HG03097 (cell line): ENCODE measurements around the gene GOLGA6C.
"Not testable (repeated sequence)": the region's sequence is repeated elsewhere in the genome, so short reads cannot be mapped to it uniquely, and the experiment has no call there.

Experiments used
- ATAC-seq: cut with Tn5 transposase; IDR thresholded peaks from one replicate; pipeline ENCODE4 v1.9.1; 2021; ENCODE audit not compliant: unreplicated experiment, low FRiP score

The GOLGA6C gene, protein sequence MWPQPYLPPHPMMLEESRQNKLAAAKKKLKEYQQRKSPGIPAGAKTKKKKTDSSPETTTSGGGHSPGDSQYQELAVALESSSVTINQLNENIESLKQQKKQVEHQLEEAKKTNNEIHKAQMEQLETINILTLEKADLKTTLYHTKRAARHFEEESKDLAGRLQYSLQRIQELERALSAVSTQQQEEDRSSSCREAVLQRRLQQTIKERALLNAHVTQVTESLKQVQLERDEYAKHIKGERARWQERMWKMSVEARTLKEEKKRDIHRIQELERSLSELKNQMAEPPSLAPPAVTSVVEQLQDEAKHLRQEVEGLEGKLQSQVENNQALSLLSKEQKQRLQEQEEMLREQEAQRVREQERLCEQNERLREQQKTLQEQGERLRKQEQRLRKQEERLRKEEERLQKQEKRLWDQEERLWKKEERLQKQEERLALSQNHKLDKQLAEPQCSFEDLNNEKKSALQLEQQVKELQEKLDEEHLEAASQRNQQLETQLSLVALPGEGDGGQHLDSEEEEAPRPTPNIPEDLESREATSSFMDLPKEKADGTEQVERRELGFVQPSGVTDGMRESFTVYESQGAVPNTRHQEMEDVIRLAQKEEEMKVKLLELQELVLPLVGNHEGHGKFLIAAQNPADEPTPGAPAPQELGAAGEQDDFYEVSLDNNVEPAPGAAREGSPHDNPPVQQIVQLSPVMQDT

DNA sequence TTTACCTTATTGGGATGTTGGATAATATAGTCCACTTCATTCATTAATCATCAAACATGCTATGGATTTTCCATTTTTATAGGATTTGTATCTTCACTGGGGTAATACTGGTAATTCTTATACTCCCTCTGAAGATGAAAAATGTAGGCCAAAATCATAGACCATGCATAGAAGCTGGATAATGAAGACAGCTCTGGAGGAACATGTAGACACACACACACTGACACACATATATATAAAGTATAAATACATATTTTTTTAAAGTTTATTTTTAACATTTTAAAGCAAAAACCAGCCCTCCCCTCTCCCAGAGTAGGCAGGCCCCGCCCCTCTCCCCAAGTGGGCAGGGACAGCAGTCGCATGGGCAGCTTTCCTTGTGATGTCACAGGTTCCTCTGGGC is at the start of gene GOLGA6C:
Gene GOLGA6C, plus strand, starts transcription at position 301 of the 400 bp plus-strand sequence. CDS start 265 bp downstream, outside the sequence.
- not testable (repeated sequence) for ATAC-seq

DNA sequence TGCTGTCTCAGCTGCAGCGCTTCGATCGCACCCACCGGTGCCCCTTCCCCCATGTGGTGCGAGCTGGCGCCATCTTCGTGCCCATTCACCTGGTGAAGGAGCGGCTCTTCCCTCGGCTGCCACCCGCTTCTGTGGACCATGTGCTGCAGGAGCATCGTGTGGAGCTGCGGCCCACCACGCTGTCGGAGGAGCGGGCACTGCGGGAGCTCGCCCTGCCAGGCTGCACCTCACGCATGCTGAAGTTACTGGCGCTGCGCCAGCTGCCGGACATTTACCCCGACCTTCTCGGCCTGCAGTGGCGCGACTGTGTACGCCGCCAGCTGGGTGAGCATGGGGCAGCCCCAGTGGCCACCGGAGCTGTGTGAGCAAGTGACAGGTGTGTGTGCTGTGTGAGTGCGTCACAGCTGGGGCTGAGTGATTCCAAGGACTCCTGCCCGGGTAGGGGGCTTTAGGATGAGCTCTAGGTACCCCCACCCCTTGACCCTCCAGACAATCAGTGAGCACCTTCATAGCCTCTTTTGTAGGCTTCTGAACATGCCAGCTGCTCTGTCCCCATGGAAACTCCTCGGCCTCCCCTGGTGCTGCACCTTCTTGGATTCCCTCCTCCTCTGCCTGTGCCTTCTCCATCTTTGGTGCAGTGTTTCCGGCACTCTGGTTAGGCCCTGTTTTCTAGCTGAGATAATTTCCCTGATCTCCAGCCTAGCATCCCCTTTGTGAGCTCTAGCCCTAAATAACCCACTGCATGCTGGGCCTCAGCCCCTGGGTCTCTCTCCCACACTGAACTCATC is 49.4 kb upstream of the GOLGA6C start:
- ATAC-seq: no peak

DNA sequence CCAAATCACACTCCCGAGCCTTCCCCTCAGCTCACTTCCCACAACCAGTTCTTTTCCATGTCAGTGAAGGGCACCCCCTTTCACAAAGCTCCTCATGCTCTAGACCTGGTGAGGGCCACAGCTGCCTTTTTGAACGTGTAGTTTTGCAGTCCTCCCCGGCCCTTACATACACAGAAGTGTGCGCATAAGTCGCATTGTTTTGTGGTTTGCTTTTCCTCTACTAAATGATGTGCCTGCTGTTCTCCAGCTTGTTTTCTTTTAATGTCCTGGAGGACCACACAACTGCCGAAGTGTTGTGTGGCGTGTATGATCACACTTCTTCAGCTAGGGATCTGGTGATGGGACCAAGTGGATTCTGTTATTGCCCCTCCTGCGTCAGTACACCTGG is 48.9 kb upstream of the GOLGA6C start:
- no peak for ATAC-seq

DNA sequence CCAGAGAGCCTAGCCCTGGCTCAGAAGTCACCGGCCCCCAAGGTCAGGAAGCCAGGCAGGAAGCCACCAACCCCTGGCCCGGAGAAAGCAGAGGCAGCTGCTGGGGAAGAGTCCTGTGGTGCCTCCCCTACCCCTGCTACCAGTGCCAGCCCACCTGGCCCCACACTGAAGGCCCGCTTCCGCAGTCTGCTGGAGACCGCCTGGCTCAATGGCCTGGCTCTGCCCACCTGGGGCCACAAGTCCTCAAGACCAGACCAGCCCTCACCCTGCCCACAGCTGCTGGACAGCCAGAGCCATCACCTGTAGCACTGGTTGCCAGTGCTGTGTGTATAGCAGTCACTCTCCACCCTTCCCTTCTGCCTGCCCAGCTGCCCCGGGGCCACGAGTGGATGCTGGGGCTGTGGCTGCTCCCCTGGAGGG is 47.3 kb upstream of the GOLGA6C start:
- no peak for ATAC-seq

DNA sequence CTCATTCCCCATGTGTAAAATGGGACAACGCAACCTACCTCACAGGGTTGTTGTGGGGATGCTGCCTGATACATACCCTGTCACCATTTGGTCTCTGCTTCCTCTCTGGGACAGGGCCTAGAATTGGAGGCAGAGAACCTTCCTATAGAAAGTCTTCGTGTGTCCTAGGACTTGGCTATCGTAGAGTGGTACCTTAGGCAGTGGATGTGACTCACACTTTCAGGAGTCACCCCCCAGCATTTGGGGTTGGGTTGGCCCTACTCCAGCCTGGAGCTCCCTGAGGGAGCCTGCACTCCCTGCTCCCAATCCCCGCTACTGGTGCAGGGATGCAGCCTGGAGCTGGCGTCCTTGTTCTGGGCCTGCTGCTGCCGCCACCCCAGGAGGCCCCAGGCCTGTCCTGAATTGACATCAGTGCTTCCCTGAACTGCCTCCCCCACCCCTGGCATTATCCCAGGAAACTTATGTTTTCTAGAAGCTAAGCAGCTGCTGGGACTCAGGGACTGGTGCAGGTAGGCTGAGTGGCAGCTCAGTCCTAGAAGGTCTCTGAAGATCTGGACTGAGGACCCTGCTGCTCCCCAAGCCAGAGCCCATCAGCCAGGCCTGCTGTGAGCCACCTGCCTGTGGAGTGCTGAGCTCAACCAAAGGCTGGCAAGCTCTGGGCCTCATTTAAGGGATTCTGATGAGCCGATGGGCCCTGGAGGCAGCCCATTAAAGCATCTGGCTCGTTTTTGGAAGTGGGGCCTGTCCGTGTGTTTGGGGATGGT is 46.5 kb upstream of the GOLGA6C start:
- ATAC-seq: no peak

DNA sequence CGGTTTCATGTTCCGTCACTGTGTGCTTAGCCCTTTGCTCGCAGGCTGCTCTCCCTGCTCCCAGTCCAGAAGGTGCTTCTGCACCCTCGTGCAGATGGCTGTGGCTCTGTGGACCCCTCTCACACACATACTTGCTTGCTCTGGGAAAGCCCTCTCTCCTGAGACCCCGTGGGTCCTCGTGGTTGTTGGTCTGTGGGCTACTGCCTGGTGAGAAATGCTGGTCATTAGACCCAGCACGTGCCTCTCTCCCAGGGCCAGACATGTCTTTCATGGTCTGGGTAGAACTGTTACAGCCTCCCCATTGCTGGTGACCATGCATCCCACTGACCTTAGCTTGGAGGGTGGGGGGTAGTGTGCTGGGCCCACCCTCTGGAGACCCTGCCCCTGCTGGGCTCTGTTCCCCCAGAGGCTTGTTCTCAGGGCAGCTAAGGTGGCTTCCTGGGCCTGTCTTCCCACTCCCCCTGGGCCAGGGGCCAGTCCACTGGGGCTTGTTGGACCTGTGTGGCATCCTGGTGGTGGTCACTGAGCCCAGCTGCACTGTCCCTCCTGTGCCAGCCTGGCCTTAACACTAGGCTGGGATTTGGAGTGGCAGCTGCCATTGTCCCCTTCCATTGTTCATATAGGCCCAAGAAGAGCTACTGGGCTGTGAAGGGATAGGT is 45.8 kb upstream of the GOLGA6C start:
- ATAC-seq: no peak

DNA sequence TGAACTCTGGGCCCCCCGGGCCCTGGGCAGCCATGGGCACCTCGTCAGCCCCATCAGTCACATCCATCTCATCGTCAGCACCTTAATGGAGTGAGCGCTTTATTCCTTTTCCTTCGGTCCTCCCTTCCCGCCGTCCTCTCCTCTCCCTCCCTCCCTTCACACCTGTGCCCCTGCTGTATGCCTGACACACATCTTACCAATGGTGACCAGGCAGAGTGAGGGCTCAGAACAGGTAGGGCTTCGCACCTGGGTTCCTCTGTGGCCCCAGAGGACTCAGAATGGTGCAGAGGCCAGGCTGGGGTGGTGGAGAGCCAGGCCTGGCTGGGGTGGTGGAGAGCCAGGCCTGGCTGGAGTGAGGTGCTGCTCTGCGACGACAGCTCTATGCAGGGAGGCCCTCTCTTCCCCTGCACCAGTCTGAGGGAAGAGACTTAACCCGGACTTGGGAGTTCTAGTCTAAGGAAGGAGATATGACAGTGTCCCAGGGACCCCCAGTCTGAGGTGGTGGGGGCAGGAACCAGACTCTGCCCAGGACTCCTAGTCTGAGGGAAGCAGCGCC is 44.8 kb upstream of the GOLGA6C start:
- ATAC-seq: no peak

DNA sequence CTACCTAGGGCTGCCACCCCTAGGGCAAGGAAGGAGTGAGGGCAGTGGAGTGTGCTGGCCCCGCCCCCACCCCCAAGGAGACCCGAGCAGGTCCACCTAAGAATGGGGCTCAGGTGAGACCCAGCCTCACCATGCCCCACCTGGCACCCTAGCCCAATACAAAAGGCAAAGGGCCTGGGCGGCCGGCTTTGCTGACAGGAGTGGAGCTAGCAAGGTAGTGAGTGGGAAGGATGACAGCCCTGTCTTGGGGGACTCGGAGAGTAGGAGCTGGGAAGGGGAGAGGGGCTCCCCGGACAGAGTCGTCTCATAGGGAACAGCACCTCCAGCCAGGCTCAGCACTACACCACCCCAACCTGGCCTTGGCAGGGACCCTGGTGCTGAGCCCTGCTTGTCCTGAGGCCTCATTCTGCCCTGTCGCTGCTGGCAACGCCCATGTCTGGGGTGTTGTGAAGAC is 44.3 kb upstream of the GOLGA6C start:
- no peak for ATAC-seq

DNA sequence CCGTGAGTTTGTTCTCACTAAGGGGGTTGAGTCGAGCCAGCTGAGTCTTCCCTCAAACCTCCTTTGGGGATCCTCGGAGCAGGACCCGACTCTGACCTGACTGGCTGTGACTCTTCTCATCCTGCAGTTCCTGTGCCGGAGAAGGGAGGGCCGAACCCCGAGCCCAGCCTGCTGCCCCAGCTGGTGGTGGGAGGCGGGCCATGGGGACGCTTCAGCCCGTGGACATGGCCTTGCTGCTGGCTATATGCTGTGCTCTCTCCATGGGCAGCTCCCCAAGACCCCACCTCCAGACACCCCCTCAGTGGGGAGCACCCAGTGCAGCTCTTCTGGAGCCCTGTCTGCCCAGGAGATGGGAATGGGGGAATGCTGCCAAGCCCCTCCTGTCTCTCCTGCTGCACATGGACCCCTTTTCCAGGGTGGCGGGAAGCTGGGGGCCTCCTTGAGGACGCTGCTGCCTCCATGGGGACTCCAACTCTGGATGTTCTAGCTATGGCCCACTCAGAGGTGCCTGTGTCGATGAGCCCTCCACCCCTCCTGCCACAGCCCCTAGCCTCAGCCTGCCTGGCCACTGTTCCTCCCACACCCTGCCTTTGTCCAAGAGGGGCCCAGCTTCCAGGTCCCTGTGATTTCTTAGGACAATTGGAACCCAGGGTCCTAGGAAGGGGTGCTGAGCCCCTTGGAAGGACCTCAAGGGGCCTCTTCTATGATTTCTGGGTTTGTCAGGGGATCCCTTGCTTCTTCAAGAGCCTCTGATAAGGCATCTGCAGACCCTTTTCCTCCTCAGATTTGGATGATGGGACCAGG is 43.6 kb upstream of the GOLGA6C start:
- ATAC-seq: no peak

DNA sequence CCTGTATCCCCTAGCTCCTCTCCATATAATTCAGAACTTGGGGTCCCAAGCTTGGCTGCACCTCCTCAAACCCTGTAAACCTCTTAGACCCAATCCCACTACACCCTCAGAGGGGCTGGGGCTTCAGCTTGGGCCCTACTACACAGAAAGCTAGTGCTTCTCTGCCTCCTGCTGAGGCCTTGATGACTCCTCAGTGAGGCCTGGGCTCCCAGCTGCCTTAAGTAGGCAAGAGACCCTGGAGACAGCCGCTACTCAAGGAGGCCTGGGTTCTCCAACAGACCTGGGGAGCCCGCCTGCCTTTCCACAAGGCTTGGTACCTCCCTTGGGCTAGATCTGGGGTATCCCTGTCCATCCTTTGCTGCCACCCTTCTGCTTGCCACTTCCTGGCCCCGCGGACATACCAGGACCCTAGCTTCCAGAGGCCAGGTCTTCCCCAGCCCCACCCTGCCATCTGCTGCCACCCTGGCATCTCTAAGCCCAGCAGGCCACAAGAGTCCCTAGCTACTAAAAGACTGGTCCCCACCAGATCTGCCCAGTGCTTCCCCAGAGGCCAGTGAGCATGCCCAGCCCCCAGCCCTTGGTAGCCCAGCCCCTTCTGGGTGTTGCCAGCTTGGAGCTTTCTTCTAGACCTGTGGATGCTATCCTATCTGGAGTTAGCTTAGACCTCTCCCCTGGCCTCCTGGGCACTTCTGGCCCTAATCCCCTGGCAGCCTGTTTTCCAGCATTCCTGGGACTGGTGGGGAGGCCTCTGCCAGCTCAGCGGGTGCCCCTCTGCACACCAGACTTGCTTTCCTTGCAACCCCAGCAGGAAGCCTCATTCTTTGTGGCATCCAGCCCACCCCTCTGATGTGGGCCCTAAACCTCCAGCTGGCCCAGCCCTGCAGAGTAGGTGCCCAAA is 42.8 kb upstream of the GOLGA6C start:
- ATAC-seq: no peak

DNA sequence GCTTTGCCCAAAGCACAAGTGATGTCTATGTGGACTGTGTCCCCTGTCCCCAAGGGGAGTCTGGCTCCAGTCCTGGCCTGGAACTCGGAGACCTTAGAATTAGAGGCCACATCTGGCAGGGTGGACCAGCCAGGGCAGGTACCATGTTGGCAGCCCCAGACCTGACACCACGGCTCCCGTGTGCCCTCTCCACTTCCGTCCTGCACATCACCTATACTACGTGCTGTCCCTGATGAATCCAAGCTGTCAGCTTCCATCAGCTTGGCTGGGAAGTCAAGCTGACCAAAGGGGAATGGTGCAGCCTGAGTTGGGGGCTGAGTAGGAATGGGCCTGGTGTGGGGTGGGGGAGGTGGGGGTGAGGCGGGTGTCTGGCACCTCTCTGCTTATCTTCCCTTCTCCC is 41.1 kb upstream of the GOLGA6C start:
- no peak for ATAC-seq

DNA sequence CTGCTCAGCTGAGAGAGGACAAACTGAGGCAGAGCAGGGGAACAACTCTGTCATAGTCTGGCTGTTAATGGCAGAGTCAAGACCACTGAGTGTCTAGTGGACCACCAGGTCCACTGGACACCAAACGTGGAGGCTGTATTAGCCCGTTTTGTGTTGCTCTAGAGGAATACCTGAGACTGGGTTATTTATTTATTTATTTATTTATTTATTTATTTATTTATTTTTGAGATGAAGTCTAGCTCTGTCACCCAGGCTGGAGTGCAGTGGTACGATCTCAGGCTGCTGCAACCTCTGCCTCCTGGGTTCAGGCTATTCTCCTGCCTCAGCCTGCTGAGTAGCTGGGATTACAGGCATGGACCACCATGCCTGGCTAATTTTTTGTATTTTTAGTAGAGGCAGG is 40.6 kb upstream of the GOLGA6C start:
- ATAC-seq: not testable (repeated sequence)

DNA sequence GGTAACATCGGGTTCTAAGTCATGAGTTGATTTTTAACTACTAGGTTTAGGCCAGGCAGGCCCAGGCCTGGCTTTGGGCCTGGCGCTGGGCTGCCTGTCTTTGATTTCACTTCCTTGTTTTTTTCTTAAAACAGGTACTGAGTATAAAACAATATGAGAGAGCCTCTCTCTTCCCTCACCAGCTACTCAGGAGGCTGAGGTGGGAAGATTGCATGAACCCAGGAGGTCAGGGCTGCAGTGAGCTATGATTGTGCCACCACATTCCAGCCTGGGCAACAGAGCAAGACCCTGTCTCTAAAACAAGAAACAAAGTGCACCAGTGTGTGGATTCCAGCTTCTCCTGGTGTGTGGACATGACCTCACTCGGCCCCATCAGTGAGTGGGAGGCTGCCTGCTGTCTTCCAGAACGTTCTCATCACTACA is 38.6 kb upstream of the GOLGA6C start:
- not testable (repeated sequence) for ATAC-seq

DNA sequence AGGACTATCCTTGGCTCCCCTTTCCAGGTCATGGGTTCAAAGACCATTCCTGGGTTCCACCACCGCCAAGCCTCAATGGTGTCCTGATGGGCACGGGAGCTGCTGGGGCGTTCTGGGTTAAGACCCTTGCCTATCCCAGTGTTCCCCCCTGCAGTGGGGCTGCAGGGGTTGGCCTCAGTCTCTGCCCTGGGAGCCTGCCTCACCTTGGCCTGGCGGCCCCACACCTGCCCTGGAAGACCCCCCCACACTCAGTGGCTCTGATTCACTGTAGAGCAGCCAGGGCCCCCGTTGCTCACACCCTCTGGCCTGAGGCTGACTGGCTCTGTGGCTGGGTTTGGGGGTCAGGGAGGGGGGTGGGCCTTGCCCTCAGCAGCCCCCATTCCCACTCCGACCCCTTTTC is 34.4 kb upstream of the GOLGA6C start:
- no peak for ATAC-seq

DNA sequence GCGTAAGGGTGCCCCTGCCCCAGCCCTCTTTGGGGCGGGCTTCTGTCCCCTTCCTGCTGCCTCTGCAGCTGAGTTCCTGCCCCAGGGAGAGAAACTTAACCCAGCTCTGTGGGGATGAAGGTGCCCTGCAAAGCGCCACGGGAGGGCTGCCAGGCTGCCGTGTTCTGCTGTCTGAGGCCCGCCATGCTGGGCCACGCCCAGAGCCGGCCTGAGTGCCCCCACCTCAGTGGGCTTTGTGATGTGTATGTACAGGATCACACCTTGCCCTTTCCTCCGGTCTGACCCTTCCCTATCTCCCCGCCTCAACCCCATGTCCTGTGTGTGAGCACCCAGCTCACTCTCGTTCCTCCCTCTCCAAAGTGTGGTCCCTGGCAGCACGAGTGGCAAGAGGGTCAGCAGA is 33.9 kb upstream of the GOLGA6C start:
- no peak for ATAC-seq

DNA sequence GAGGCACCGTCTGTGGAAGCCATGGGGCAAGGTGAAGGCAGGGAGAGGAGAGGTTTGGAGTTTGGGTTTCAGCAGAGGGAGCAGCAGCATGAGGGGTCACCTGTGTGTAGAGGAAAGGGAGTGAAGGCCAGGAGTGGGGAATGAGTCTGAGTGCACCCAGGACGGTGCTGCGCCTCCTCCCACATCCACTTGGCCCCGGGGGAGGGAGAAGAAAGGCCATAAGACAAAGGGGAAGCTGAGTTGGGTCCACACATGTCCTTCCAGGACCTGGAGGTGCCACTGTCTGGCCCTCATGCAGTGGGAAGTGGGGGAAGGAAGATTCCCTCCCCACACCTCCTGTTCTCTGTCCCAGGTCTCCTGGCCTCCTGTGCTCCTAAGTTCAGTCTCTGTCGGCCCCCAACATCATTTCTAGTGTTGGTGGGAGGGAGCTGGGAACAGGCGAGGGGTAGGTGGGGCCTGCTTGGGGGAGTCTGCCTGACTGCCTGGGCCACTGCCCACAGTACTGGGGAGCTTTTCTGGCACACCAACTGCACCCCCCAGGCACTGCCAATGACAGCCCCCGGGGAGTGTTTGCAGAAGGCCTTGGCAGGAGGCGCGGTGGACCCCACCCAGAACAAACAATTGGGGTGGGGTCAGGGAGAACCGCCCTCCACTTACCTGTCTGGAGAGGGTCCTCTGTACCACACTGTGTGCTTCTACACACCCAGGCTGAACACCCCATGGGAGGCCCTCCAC is 32.9 kb upstream of the GOLGA6C start:
- not testable (repeated sequence) for ATAC-seq
